Lower leg skin (tissue), 4 donors: ENCODE results near the gene C6orf15. TPM values are rescaled to one million over a fixed set of nuclear protein-coding genes. Genes with fewer than 3 reads are reported as not detected.

ENCODE experiments used
- DNase-seq, 2 donors: peaks; one replicate each; pipeline ENCODE4 v3.0.0-alpha.2; 2019; ENCODE audit warnings: low spot score in 2 of 2
- H3K4me3 ChIP-seq: fragments of 200-600 bp; sonication (generic); 2 replicates; pipeline ENCODE4 v1.5.1; 2017; ENCODE audit warnings: mild to moderate bottlenecking, low read depth; ENCODE audit not compliant: poor library complexity, severe bottlenecking
- POLR2A ChIP-seq, 2 donors: fragments of 450-650 bp; IDR thresholded peaks; one replicate each; pipeline ENCODE4 v1.6.1; 2016 to 2017; ENCODE audit warnings: antibody characterized with exemption in 2 of 2, mild to moderate bottlenecking in 1 of 2, moderate library complexity in 1 of 2
- whole genome bisulfite sequencing, 2 donors: methylation state at CpG; one replicate each; pipeline ENCODE4 v1.1.5; 2018; 5-methylcytosine and 5-hydroxymethylcytosine counted together
- intact Hi-C: fragments of 100-400 bp; cut with DNase I; formaldehyde crosslinking; loops from one replicate; pipeline ENCODE4 v1.15.0; 2023; ENCODE audit warnings: low total_unique reads
- total RNA-seq, 4 donors: library from RNA; depleted of rRNA; stranded (reverse); fragments of >200 nt; gene quantifications; one replicate each; pipeline ENCODE4 v1.1.0, GENCODE V29; 2016
- TF ChIP-seq, protein P1 (sequence below), 3 donors: fragments of 450-650 bp; IDR thresholded peaks; one replicate each; pipeline ENCODE4 v1.5.1; 2016; ENCODE audit warnings: antibody characterized with exemption in 3 of 3, mild to moderate bottlenecking in 3 of 3, moderate library complexity in 2 of 3

The C6orf15 gene
- total RNA-seq, 4 donors from 2014 or later, result 7.5 to 20.2 (median 15.2) TPM

DNA sequence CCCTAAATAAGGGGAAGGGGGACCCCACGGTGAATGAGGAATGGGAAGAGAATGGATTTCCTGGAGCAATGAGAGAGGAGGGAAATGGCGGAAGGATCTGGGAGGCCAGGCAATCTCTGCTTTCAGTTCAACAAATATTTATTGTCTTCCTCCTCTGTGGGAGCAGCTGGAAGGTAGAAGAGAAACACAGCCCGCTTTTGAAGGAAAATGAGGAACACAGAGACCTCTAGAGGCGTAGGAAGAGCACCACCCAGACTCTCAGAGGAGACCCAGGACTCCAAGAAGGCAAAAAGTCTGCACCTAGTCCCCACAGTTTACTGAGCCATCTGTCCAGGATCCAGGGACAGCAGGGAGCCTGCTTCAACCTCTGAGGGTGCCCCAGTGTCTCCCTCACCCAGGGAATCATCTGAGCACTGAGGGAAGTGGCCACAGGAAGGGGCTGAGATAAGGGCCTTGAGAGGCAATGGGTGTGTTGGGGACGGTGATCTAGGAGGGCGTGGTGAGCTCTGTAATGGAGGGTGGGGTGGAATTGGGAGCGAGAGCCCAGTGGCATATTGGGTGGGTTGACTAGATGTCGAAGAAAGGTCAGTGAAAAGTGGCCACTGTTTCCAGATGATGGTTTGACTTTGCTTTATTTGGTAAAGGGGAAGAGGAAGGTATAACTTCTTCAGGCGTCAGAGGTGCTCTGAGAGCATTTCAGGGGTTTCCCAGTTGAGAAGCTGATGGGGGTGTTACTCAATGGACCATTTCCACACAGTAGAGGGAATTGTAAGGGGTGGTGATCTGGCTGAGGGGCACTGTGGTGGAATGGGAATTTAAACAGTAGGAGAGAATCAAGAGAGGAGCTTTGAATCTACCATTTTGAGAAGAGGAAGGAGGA is 2.8 kb upstream of the C6orf15 start:
- intact Hi-C loops, result no loop called here
- DNase-seq, result no peak
- TF ChIP-seq POLR2A (IDR thresholded peaks at IDR 0.05), result no peak
- TF ChIP-seq, protein P1, sequence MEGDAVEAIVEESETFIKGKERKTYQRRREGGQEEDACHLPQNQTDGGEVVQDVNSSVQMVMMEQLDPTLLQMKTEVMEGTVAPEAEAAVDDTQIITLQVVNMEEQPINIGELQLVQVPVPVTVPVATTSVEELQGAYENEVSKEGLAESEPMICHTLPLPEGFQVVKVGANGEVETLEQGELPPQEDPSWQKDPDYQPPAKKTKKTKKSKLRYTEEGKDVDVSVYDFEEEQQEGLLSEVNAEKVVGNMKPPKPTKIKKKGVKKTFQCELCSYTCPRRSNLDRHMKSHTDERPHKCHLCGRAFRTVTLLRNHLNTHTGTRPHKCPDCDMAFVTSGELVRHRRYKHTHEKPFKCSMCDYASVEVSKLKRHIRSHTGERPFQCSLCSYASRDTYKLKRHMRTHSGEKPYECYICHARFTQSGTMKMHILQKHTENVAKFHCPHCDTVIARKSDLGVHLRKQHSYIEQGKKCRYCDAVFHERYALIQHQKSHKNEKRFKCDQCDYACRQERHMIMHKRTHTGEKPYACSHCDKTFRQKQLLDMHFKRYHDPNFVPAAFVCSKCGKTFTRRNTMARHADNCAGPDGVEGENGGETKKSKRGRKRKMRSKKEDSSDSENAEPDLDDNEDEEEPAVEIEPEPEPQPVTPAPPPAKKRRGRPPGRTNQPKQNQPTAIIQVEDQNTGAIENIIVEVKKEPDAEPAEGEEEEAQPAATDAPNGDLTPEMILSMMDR (IDR thresholded peaks at IDR 0.05), result no peak
- no peak overlapping the region for H3K4me3 ChIP-seq
- 37 to 39% methylated on average over 9 of the region's 9 CpGs for WGBS, 2 donors

DNA sequence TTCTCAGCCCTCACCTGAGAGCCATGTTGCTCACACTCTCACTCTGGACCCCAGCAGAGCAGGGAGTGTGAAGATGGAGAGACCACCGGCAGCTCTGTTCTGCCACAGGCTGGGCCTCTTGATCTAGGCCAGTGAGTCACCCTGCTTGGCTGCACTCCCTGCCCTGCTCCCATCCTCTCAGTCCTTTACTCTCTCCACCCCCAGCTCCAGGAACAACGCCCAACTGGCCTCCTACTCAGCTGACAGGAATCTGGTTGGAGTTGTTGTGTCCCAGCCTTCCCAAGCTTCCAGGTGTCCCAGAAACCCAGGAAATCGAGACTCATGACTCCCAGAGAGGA is 2.1 kb upstream of the C6orf15 start, which contains the start of gene PSORS1C1:
PSORS1C1 (plus strand) TSS at position 260 of the 338 bp plus-strand sequence. CDS start 14,833 bp downstream, outside the sequence.
- WGBS, 2 donors, result 5 to 9% methylated on average over 3 of the region's 3 CpGs
- intact Hi-C loops, result no loop called here
- no peak within 1 kb of the TSS for H3K4me3 ChIP-seq
- peak; percentile 89 to 97 for DNase-seq
- TF ChIP-seq, protein P1 (IDR thresholded peaks at IDR 0.05), result no peak
- no peak for TF ChIP-seq POLR2A (IDR thresholded peaks at IDR 0.05)

DNA sequence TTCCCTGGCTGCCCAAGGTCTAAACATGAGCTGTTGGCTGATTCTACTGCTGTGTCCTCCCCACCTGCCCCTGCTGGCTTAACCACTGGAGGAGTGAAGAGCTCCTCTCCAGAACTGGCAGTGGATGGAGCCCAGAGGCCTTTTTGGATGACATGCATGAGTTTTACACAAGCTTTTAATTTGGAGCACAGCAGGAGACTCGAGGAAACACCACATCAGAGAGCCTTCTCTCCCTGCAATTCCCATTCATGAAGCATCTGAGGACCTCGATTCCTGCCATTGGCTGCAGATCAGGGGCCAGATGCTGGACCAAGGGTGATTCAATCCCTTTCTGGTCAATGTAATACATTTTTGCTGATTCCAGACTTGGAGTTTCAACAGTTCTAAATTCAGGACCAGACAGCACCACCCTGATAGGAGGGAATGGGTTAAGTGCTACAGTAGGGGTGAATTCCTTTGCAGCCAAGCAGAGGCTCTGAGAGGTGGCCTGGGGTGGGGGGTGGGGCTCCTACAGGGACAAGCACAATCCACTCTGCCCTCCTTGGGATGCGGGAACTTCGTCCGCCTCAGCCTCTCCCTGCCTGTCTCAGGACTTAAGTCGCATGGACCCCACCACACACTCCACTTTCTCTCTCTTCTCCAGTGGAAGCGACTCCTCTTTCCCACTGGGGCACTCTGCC is 1.6 kb upstream of the C6orf15 start:
- no peak for DNase-seq
- 45 to 51% methylated on average over 7 of the region's 7 CpGs for WGBS, 2 donors
- intact Hi-C loops, result no loop called here

DNA sequence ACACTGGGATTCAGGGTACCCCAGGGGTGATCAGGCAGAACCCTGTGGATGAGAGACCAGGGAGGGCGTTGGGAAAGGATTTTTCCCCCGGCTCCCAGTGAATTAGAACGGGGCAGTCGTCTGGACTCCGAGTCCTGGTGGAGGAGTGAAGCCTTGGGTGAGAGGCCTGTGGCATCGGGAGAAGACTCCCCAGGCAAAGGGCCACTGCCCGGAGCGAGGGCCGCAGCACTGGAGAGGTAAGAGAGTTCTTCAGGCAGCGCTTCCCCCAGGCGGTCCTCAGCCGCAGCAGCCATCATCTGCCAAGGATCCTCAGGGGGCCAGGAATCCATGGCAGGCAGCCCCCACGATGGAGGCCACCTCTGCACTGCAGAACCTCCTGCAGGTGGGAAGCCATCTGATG is 663 bp downstream of the C6orf15 start:
- intact Hi-C loops, result no loop called here
- no peak overlapping the region for H3K4me3 ChIP-seq
- TF ChIP-seq, protein P1 (IDR thresholded peaks at IDR 0.05), result no peak
- no peak for TF ChIP-seq POLR2A (IDR thresholded peaks at IDR 0.05)
- 97 to 100% methylated on average over 9 to 13 of the region's 13 CpGs for WGBS, 2 donors
- DNase-seq, result no peak

More for the DNA sequence above, 1.6 kb upstream of the C6orf15 start:
- TF ChIP-seq, protein P1 (IDR thresholded peaks at IDR 0.05), result no peak
- TF ChIP-seq POLR2A (IDR thresholded peaks at IDR 0.05), result no peak
- no peak overlapping the region for H3K4me3 ChIP-seq

DNA sequence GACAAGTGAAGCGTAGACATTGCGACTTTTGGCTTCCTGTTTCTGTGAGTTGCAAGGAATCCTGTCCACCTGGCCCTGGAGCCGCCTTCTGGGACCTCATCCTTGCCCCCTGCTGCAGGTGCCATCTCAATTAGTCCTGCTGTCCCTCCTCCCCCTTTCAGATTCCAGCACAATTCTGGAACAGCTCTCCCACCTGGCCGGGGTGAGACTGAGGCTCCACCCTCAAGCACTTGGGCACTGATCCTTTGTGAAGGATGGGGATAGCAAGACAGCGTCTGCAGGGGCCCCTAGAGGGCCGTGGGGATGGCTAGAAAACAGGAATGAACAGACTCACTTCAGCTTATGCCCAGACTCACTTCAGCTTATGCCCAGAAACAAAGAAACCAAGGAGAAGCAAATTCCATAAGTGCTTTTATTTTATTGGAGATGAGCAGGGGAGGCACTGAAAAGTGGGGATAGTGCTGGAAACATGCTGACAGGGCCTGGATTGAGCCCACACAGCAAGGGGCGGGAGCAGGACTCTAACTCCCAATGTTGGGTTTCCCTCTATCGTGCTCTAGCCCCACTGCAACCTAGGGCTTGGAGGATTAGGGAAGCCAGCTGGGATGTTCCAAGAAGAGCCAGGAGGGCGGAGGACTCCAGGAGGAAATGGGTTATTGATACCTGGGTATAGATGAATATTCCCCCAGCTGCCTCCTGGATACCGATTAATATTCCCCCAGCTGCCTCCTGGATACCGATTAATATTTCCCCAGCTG is 1.4 kb downstream of the C6orf15 start:
- no peak overlapping the region for H3K4me3 ChIP-seq
- no peak for TF ChIP-seq POLR2A (IDR thresholded peaks at IDR 0.05)
- TF ChIP-seq, protein P1 (IDR thresholded peaks at IDR 0.05), result no peak
- no peak for DNase-seq
- 81 to 86% methylated on average over 11 of the region's 11 CpGs for WGBS, 2 donors
- intact Hi-C loops, result no loop called here
